GM19193 (cell line): ENCODE results near the gene OAT.
A peak's percentile ranks its signal among the peaks of the same experiment; 100 is the strongest.

Source experiments
- POLR2A ChIP-seq: IDR thresholded peaks from 4 replicates; pipeline ENCODE4 v1.6.1; 2011; ENCODE audit not compliant: insufficient read depth, insufficient read length; ENCODE audit errors: extremely low read depth

OAT gene

GRCh38 chr10:124418726-124419501 lies at the start of gene OAT:
TSS of gene OAT (minus strand) at chr10:124418923. CDS start at chr10:124412171, 6,752 bp downstream.
- peak; percentile 66 for TF ChIP-seq POLR2A

- no peak for TF ChIP-seq POLR2A
Observed at GRCh38 chr10:124467165-124467564, 48.4 kb upstream of the OAT start.

- no peak for TF ChIP-seq POLR2A
Observed at GRCh38 chr10:124465777-124466488, 47.2 kb upstream of the OAT start.

GRCh38 chr10:124465003-124465776 lies 46.5 kb upstream of the OAT start:
- TF ChIP-seq POLR2A = no peak

- TF ChIP-seq POLR2A = no peak
Observed at GRCh38 chr10:124464028-124464965, 45.6 kb upstream of the OAT start.

GRCh38 chr10:124462348-124462695 lies 43.6 kb upstream of the OAT start:
- no peak for TF ChIP-seq POLR2A

GRCh38 chr10:124461642-124462347 lies 43.1 kb upstream of the OAT start, which contains the start of gene LHPP:
TSS of gene LHPP (plus strand) at chr10:124461823. CDS start at chr10:124461863, 40 bp downstream.
- TF ChIP-seq POLR2A = peak; percentile 57

GRCh38 chr10:124460144-124460543 lies 41.4 kb upstream of the OAT start:
- TF ChIP-seq POLR2A = no peak

- TF ChIP-seq POLR2A = no peak
Observed at GRCh38 chr10:124459395-124459794, 40.7 kb upstream of the OAT start.

GRCh38 chr10:124458889-124459288 lies 40.2 kb upstream of the OAT start:
- TF ChIP-seq POLR2A = no peak

- no peak for TF ChIP-seq POLR2A
Observed at GRCh38 chr10:124458473-124458872, 39.8 kb upstream of the OAT start.

GRCh38 chr10:124455441-124455840 lies 36.7 kb upstream of the OAT start:
- no peak for TF ChIP-seq POLR2A

GRCh38 chr10:124453960-124454610 lies 35.4 kb upstream of the OAT start:
- TF ChIP-seq POLR2A = no peak

GRCh38 chr10:124451276-124451675 lies 32.6 kb upstream of the OAT start:
- no peak for TF ChIP-seq POLR2A

GRCh38 chr10:124450783-124451057 lies 32.0 kb upstream of the OAT start:
- TF ChIP-seq POLR2A = no peak
